Activated CD8-positive, alpha-beta T cell treated with anti-CD3 and anti-CD28 coated beads for 36 hours (primary cell): Measurements from ENCODE around the gene ARHGAP12. TPM values are rescaled to one million over a fixed set of nuclear protein-coding genes. Genes with fewer than 3 reads are reported as not detected.

Experiments
- ATAC-seq: fragments of 200-7000 bp; cut with Tn5 transposase; one replicate; pipeline ENCODE4 v1.10.0; 2021; ENCODE audit warnings: mild to moderate bottlenecking, moderate library complexity
- CTCF ChIA-PET: fragments of 350-600 bp; sonication (Branson Sonifier 250); formaldehyde crosslinking; loops from one replicate; lab custom pipeline; 2021; ENCODE audit warnings: antibody characterized with exemption; lab: Charles Lee
- POLR2A ChIA-PET: fragments of 350-600 bp; sonication (Branson Sonifier 250); formaldehyde crosslinking; loops from one replicate; lab custom pipeline; 2021; ENCODE audit warnings: antibody characterized with exemption; lab: Charles Lee
- DNase-seq: peaks from one replicate; pipeline ENCODE4 v3.0.0-alpha.2; 2020
- H3K27ac Mint-ChIP-seq: one replicate; pipeline ENCODE4 v1.8.0; 2021; ENCODE audit warnings: mild to moderate bottlenecking, mixed read lengths
- H3K27me3 Mint-ChIP-seq: one replicate; pipeline ENCODE4 v1.8.0; 2021; ENCODE audit warnings: mixed read lengths
- H3K36me3 Mint-ChIP-seq: one replicate; pipeline ENCODE4 v1.8.0; 2021; ENCODE audit warnings: low read depth, mixed read lengths
- H3K4me1 Mint-ChIP-seq: one replicate; pipeline ENCODE4 v1.8.0; 2021; ENCODE audit warnings: low read depth, mixed read lengths
- H3K4me3 Mint-ChIP-seq: one replicate; pipeline ENCODE4 v1.8.0; 2021; ENCODE audit warnings: mild to moderate bottlenecking, moderate library complexity, mixed read lengths
- H3K9me3 Mint-ChIP-seq: one replicate; pipeline ENCODE4 v1.8.0; 2021; ENCODE audit warnings: mixed read lengths
- CTCF ChIP-seq: fragments of 200-600 bp; IDR thresholded peaks from one replicate; pipeline ENCODE4 v1.8.0; 2022; ENCODE audit warnings: antibody characterized with exemption, mild to moderate bottlenecking
- intact Hi-C: fragments of 100-400 bp; cut with micrococcal nuclease; formaldehyde crosslinking; loops from one replicate; pipeline ENCODE4 v1.10.0; 2022
- total RNA-seq, 2 experiments: library from RNA; stranded (reverse); gene quantifications; one replicate each; pipeline ENCODE4 v1.2.3, GENCODE V29; 2021

Gene ARHGAP12
- total RNA-seq, 2 experiments from 2014 or later, result 4.0 to 4.3 TPM

DNA sequence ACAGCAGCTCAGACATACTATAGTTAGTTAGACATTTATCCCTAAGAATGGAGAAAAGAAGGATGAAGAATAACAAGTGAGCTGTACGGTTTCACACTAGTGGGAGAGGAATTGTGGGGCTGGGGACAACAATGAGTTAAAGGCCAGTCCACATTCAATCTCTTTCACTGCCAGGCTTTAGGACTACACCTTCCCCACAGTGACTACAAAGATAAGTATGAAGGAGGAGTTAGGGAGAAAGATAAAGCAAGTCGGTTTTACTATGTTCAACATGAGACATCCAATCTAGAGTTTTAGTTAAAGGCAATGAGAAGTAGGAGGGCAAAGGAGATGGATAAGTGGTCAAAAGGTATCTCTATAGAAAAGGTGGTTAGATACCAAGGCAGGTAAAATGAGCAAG lies 16.3 kb downstream of the ARHGAP12 start:
- Mint-ChIP-seq H3K9me3 (peaks cover under 1% of the 10 kb centered on the region), H3K4me1 (peaks cover 46% of the 10 kb centered on the region), H3K27me3 (no peaks in the 10 kb centered on the region), H3K4me3 (no peak overlapping the region), H3K36me3 (peaks cover 14% of the 10 kb centered on the region), H3K27ac (no peak overlapping the region)
- DNase-seq (no peak), ATAC-seq (no peak)
- POLR2A ChIA-PET, result interaction anchor here (1.0 kb wide), 1 partner anchor 69 kb away, joined by 3 read pairs; no protein-coding TSS in a partner anchor
- CTCF ChIA-PET, result interaction anchor here (0.8 kb wide), 1 partner anchor 50 kb away, joined by 3 read pairs; no protein-coding TSS in a partner anchor
- intact Hi-C loops, result no loop called here
- no peak for TF ChIP-seq CTCF

DNA sequence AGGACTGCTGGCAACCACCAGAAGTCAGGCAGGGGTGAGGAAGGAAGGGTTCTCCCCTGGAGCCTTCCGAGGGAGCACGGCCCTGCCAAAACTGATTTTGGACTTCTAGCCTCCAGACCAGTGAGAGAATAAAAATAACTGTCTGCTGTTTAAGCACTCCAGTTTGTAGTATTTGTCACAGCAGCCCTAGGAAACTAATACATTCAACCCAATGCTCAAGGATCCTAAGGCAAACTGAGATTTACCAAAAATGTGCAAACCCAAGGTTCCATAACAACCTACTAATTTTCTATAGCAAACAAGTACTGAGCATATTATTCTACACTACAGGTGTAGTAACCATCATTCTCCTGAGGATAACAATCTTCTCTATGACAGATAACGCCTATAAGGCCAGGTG lies 18.6 kb downstream of the ARHGAP12 start:
- CTCF ChIA-PET, result no interaction called here
- Mint-ChIP-seq H3K27me3 (no peaks in the 10 kb centered on the region), H3K27ac (no peak overlapping the region), H3K4me1 (peaks cover 48% of the 10 kb centered on the region), H3K4me3 (no peak overlapping the region), H3K36me3 (peaks cover 24% of the 10 kb centered on the region), H3K9me3 (no peaks in the 10 kb centered on the region)
- no peak for TF ChIP-seq CTCF
- no peak for DNase-seq
- intact Hi-C loops, result no loop called here
- no peak for ATAC-seq
- POLR2A ChIA-PET, result no interaction called here

GRCh38 chr10:31908157-31908556 lies 20.5 kb downstream of the ARHGAP12 start:
- intact Hi-C loops, result no loop called here
- Mint-ChIP-seq H3K36me3 (peaks cover 21% of the 10 kb centered on the region), H3K9me3 (no peaks in the 10 kb centered on the region), H3K27ac (no peak overlapping the region), H3K27me3 (no peaks in the 10 kb centered on the region), H3K4me3 (no peak overlapping the region), H3K4me1 (peaks cover 37% of the 10 kb centered on the region)
- ATAC-seq (no peak), DNase-seq (no peak)
- TF ChIP-seq CTCF, result no peak
- ChIA-PET POLR2A (no interaction called here), CTCF (interaction anchor here (0.9 to 1.1 kb wide), 2 partner anchors 11 to 22 kb away, joined by 3 read pairs; no protein-coding TSS in a partner anchor)

GRCh38 chr10:31906039-31906438 lies 22.6 kb downstream of the ARHGAP12 start:
- Mint-ChIP-seq H3K27ac (no peak overlapping the region), H3K27me3 (no peaks in the 10 kb centered on the region), H3K36me3 (peaks cover 31% of the 10 kb centered on the region), H3K4me3 (no peak overlapping the region), H3K9me3 (peaks cover 2% of the 10 kb centered on the region), H3K4me1 (peaks cover 25% of the 10 kb centered on the region)
- ATAC-seq (no peak), DNase-seq (no peak)
- ChIA-PET POLR2A (no interaction called here), CTCF (interaction anchor here (0.6 kb wide), 1 partner anchor 811 kb away, joined by 3 read pairs; no protein-coding TSS in a partner anchor)
- TF ChIP-seq CTCF, result no peak
- intact Hi-C loops, result no loop called here

DNA sequence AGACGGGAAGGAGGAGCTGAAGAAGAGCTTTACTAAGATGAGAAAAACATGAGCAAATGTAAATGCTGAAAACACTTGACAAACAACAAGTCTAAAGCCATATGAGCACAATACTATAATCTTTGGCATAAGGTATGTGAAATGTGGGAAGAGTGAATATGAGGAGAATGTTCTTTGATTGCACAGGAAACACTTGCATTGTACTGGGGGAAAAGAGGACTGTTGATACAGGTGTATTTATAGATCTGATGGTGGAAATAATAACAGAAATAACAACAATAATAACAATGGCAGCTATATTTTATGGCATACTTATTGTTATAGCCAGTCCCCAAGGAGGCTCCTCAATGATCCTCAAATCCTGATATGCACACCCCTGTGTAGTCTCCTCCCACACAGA lies 23.0 kb downstream of the ARHGAP12 start:
- H3K4me3 Mint-ChIP-seq, result no peak overlapping the region
- no peak for TF ChIP-seq CTCF
- peaks cover 2% of the 10 kb centered on the region for H3K9me3 Mint-ChIP-seq
- H3K27me3 Mint-ChIP-seq, result no peaks in the 10 kb centered on the region
- POLR2A ChIA-PET, result no interaction called here
- ATAC-seq (no peak), DNase-seq (no peak)
- H3K27ac Mint-ChIP-seq, result no peak overlapping the region
- peaks cover 24% of the 10 kb centered on the region for H3K4me1 Mint-ChIP-seq
- CTCF ChIA-PET, result no interaction called here
- intact Hi-C loops, result no loop called here
- peaks cover 32% of the 10 kb centered on the region for H3K36me3 Mint-ChIP-seq
